ENCODE data around the gene HNF4A. TPM values are rescaled to one million over a fixed set of nuclear protein-coding genes. Genes with fewer than 3 reads are reported as not detected.

The HNF4A gene
- total and polyA plus RNA-seq, 7 donors: 0.03 to 0.13 (median 0.03) TPM; not detected in 4

DNA sequence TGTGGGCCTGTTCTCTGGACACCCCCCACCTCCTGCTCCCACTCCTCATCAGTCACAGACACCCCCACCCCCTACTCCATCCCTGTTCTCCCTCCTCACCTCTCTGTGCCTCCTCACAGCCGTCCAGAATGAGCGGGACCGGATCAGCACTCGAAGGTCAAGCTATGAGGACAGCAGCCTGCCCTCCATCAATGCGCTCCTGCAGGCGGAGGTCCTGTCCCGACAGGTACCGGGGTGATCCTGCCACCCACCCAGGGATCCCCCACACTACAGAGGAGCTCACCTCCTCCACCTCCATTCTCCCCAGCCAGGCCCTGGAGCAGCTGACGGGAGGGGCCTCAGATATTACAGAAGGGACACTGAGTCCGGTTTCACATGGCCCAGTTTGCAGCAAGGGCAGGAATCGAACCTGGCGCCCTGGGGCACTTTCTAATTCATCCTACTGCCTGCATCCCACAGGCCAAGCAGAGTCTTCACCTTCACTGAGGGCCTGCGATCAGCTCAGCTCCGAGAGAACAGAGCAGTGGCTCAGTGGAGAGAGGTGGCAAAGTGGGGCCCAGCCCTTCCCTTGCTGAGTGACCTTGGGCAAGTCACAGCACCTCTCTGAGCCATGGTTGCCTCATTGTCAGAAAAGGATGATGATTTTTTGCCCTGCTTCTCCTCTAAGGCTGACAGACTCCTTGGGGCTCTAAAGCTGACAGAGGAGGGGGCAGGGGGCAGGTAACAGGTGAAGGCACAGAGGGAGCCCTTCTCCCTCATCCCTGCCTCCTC is 58.3 kb downstream of the HNF4A start:
- H3K27me3 ChIP-seq (ENCODE audit: insufficient read depth in 3 of 3, low read length in 2 of 3): peaks cover 0 to 12% (median 4%) of the 10 kb centered on the region in 3 donors
- 86 to 87% (median 87%) methylated on average over 14 of the region's 14 CpGs for WGBS, 3 donors
- ATAC-seq: no peak
- no peak for DNase-seq
- no peaks in the 10 kb centered on the region for H3K4me1 ChIP-seq
- TF ChIP-seq, protein P1, sequence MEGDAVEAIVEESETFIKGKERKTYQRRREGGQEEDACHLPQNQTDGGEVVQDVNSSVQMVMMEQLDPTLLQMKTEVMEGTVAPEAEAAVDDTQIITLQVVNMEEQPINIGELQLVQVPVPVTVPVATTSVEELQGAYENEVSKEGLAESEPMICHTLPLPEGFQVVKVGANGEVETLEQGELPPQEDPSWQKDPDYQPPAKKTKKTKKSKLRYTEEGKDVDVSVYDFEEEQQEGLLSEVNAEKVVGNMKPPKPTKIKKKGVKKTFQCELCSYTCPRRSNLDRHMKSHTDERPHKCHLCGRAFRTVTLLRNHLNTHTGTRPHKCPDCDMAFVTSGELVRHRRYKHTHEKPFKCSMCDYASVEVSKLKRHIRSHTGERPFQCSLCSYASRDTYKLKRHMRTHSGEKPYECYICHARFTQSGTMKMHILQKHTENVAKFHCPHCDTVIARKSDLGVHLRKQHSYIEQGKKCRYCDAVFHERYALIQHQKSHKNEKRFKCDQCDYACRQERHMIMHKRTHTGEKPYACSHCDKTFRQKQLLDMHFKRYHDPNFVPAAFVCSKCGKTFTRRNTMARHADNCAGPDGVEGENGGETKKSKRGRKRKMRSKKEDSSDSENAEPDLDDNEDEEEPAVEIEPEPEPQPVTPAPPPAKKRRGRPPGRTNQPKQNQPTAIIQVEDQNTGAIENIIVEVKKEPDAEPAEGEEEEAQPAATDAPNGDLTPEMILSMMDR (IDR thresholded peaks at IDR 0.05): no peak
- intact Hi-C loops (cut with DNase I): no loop called here
- H3K27ac ChIP-seq: no peak overlapping the region
- no peaks in the 10 kb centered on the region for H3K36me3 ChIP-seq (ENCODE audit: insufficient read depth in 1 of 2, low read depth in 1 of 2)
- H3K4me3 ChIP-seq: no peak overlapping the region
- H3K9me3 ChIP-seq: no peaks in the 10 kb centered on the region

DNA sequence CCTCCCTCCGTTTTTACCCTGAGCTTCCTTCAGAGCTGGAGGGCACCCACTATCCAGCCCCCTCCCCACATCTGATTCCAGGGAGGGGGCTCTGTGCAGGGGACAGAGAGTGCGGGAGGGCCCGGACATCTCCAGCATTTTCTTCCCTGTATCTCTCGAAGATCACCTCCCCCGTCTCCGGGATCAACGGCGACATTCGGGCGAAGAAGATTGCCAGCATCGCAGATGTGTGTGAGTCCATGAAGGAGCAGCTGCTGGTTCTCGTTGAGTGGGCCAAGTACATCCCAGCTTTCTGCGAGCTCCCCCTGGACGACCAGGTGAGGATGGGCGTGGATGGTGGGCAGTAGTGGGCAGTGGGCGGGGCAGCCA is 58.8 kb downstream of the HNF4A start:
- Histone ChIP-seq H3K4me3 (no peak overlapping the region), H3K9me3 (no peaks in the 10 kb centered on the region), H3K27ac (no peak overlapping the region), H3K27me3 (ENCODE audit: insufficient read depth in 3 of 3, low read length in 2 of 3) (peaks cover 0 to 12% (median 4%) of the 10 kb centered on the region in 3 donors), H3K36me3 (ENCODE audit: insufficient read depth in 1 of 2, low read depth in 1 of 2) (no peaks in the 10 kb centered on the region), H3K4me1 (no peaks in the 10 kb centered on the region)
- DNase-seq (no peak), ATAC-seq (no peak)
- intact Hi-C loops (cut with DNase I): no loop called here
- WGBS, 3 donors: 70 to 73% (median 72%) methylated on average over 16 of the region's 16 CpGs
- TF ChIP-seq, protein P1 (IDR thresholded peaks at IDR 0.05): no peak

DNA sequence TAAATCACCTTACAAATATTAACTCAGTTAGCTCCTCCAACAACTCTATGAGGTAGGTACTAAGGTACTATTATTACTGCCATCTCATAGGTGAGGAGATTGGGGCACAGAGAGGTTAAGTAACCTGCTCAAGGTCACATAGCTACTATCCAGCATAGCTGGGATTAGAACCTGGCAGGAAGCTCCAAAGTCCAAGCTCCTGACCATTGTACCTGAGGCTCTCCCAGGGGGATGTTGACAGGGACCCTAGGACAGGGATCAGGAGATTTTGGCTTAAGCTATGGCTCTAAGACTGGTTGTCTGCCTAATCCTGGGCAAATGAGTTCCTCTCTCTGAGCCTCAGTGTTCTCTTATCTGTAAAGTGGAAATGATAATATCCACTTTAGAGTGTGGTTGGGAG is 59.3 kb downstream of the HNF4A start:
- H3K27me3 ChIP-seq (ENCODE audit: insufficient read depth in 3 of 3, low read length in 2 of 3): peaks cover 0 to 12% (median 4%) of the 10 kb centered on the region in 3 donors
- TF ChIP-seq, protein P1 (IDR thresholded peaks at IDR 0.05): no peak
- intact Hi-C loops (cut with DNase I): no loop called here

DNA sequence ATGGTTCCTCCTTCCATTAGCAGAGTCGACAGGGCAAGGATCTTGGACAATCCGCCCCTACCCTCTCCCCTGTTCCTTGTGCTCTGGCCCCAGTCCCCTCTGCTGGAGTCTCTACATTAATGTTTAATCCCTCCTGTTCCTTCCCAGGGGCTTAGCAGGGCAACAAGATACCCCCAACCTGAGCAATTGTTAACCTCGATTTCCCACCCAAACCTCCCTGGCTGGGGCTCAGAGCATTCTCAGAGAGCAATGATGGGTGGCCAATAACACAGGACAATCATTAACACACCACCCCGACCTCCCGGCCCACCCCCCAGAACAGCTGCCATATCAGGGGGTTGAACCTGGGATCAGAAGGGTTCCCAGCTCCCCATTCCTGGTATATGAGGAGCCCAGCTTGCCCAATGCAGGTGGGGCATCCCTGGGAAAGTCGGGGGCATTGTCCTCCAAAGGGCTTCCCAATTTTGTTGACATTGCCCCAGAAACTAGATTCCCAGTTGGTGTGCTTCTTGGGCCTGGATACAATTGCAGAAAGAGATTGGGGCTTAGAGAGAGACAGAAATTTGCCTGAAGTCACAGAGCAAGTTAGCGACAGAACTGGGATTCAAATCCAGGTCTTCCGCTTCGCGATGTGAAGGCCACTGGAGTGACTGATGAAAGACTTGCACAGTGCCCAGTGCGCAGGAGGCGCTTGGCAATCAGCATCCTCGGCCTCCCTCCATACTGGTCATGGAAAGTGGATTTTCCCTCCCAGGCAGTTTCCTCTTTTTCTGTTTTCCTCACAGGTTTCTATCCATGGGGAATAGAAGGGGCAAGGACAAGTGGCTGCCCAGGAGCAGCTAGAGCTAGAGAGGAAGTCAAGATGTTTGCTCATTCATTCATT is 60.6 kb downstream of the HNF4A start:
- Histone ChIP-seq H3K4me1 (no peaks in the 10 kb centered on the region), H3K9me3 (no peaks in the 10 kb centered on the region), H3K27me3 (ENCODE audit: insufficient read depth in 3 of 3, low read length in 2 of 3) (peaks cover 0 to 12% (median 4%) of the 10 kb centered on the region in 3 donors), H3K27ac (no peak overlapping the region), H3K4me3 (no peak overlapping the region), H3K36me3 (ENCODE audit: insufficient read depth in 1 of 2, low read depth in 1 of 2) (no peaks in the 10 kb centered on the region)
- TF ChIP-seq, protein P1 (IDR thresholded peaks at IDR 0.05): no peak
- 78 to 81% (median 79%) methylated on average over 13 of the region's 13 CpGs for WGBS, 3 donors
- DNase-seq: no peak
- no peak for ATAC-seq
- intact Hi-C loops (cut with DNase I): no loop called here

More for the DNA sequence above, 59.3 kb downstream of the HNF4A start:
- ATAC-seq (no peak), DNase-seq (no peak)
- H3K9me3 ChIP-seq: no peaks in the 10 kb centered on the region
- no peaks in the 10 kb centered on the region for H3K4me1 ChIP-seq
- H3K4me3 ChIP-seq: no peak overlapping the region
- no peak overlapping the region for H3K27ac ChIP-seq
- H3K36me3 ChIP-seq (ENCODE audit: insufficient read depth in 1 of 2, low read depth in 1 of 2): no peaks in the 10 kb centered on the region

Data from psoas muscle (tissue), 8 donors.